ENCODE data around the gene KLRD1.
"Not testable (repeated sequence)": the region's sequence is repeated elsewhere in the genome, so short reads cannot be mapped to it uniquely, and the experiment has no call there.

DNA sequence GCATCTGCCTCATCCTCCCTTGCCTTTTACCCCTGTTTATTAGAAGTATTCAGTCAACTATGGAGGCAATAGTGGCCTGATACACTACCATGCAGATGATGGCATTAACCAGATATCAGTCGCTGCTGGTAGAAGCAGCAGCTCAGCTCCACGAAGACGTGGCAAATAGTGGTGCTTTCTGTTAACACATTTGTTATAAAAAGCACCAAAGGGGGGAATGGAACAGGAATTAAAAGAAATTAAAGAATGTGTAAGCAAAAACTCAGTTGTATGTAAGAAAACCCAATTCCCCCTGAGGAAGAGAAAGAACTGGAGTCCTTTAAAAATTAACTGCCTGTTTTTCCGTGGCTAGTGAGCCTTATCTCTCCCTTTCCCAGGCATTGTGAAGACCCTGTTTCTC is 60.0 kb downstream of the KLRD1 start:
- TF ChIP-seq, protein P1, sequence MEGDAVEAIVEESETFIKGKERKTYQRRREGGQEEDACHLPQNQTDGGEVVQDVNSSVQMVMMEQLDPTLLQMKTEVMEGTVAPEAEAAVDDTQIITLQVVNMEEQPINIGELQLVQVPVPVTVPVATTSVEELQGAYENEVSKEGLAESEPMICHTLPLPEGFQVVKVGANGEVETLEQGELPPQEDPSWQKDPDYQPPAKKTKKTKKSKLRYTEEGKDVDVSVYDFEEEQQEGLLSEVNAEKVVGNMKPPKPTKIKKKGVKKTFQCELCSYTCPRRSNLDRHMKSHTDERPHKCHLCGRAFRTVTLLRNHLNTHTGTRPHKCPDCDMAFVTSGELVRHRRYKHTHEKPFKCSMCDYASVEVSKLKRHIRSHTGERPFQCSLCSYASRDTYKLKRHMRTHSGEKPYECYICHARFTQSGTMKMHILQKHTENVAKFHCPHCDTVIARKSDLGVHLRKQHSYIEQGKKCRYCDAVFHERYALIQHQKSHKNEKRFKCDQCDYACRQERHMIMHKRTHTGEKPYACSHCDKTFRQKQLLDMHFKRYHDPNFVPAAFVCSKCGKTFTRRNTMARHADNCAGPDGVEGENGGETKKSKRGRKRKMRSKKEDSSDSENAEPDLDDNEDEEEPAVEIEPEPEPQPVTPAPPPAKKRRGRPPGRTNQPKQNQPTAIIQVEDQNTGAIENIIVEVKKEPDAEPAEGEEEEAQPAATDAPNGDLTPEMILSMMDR (conservative IDR thresholded peaks at IDR 0.05; ENCODE audit: low read depth in 2 of 2), result not testable (repeated sequence)
- TF ChIP-seq EZH2phosphoT487 (IDR thresholded peaks at IDR 0.05; ENCODE audit: unreplicated experiment); JUNB (IDR thresholded peaks at IDR 0.05; ENCODE audit: unreplicated experiment); POLR2AphosphoS5 (IDR thresholded peaks at IDR 0.05; ENCODE audit: low read depth); EZH2 (IDR thresholded peaks at IDR 0.05; ENCODE audit: low read depth, unreplicated experiment); CREB1 (CRISPR knock-in tag; IDR thresholded peaks at IDR 0.05; ENCODE audit: low read depth); ZNF331 (CRISPR knock-in tag; IDR thresholded peaks at IDR 0.05; ENCODE audit: low read depth); STAT1 (IDR thresholded peaks at IDR 0.05; ENCODE audit: unreplicated experiment); ZNF114 (CRISPR knock-in tag; IDR thresholded peaks at IDR 0.05); NANOG (IDR thresholded peaks at IDR 0.05; ENCODE audit: borderline replicate concordance): not testable (repeated sequence)
- TF ChIP-seq, protein P2, sequence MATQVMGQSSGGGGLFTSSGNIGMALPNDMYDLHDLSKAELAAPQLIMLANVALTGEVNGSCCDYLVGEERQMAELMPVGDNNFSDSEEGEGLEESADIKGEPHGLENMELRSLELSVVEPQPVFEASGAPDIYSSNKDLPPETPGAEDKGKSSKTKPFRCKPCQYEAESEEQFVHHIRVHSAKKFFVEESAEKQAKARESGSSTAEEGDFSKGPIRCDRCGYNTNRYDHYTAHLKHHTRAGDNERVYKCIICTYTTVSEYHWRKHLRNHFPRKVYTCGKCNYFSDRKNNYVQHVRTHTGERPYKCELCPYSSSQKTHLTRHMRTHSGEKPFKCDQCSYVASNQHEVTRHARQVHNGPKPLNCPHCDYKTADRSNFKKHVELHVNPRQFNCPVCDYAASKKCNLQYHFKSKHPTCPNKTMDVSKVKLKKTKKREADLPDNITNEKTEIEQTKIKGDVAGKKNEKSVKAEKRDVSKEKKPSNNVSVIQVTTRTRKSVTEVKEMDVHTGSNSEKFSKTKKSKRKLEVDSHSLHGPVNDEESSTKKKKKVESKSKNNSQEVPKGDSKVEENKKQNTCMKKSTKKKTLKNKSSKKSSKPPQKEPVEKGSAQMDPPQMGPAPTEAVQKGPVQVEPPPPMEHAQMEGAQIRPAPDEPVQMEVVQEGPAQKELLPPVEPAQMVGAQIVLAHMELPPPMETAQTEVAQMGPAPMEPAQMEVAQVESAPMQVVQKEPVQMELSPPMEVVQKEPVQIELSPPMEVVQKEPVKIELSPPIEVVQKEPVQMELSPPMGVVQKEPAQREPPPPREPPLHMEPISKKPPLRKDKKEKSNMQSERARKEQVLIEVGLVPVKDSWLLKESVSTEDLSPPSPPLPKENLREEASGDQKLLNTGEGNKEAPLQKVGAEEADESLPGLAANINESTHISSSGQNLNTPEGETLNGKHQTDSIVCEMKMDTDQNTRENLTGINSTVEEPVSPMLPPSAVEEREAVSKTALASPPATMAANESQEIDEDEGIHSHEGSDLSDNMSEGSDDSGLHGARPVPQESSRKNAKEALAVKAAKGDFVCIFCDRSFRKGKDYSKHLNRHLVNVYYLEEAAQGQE (IDR thresholded peaks at IDR 0.05; ENCODE audit: unreplicated experiment), result not testable (repeated sequence)
- TF ChIP-seq, protein P3, sequence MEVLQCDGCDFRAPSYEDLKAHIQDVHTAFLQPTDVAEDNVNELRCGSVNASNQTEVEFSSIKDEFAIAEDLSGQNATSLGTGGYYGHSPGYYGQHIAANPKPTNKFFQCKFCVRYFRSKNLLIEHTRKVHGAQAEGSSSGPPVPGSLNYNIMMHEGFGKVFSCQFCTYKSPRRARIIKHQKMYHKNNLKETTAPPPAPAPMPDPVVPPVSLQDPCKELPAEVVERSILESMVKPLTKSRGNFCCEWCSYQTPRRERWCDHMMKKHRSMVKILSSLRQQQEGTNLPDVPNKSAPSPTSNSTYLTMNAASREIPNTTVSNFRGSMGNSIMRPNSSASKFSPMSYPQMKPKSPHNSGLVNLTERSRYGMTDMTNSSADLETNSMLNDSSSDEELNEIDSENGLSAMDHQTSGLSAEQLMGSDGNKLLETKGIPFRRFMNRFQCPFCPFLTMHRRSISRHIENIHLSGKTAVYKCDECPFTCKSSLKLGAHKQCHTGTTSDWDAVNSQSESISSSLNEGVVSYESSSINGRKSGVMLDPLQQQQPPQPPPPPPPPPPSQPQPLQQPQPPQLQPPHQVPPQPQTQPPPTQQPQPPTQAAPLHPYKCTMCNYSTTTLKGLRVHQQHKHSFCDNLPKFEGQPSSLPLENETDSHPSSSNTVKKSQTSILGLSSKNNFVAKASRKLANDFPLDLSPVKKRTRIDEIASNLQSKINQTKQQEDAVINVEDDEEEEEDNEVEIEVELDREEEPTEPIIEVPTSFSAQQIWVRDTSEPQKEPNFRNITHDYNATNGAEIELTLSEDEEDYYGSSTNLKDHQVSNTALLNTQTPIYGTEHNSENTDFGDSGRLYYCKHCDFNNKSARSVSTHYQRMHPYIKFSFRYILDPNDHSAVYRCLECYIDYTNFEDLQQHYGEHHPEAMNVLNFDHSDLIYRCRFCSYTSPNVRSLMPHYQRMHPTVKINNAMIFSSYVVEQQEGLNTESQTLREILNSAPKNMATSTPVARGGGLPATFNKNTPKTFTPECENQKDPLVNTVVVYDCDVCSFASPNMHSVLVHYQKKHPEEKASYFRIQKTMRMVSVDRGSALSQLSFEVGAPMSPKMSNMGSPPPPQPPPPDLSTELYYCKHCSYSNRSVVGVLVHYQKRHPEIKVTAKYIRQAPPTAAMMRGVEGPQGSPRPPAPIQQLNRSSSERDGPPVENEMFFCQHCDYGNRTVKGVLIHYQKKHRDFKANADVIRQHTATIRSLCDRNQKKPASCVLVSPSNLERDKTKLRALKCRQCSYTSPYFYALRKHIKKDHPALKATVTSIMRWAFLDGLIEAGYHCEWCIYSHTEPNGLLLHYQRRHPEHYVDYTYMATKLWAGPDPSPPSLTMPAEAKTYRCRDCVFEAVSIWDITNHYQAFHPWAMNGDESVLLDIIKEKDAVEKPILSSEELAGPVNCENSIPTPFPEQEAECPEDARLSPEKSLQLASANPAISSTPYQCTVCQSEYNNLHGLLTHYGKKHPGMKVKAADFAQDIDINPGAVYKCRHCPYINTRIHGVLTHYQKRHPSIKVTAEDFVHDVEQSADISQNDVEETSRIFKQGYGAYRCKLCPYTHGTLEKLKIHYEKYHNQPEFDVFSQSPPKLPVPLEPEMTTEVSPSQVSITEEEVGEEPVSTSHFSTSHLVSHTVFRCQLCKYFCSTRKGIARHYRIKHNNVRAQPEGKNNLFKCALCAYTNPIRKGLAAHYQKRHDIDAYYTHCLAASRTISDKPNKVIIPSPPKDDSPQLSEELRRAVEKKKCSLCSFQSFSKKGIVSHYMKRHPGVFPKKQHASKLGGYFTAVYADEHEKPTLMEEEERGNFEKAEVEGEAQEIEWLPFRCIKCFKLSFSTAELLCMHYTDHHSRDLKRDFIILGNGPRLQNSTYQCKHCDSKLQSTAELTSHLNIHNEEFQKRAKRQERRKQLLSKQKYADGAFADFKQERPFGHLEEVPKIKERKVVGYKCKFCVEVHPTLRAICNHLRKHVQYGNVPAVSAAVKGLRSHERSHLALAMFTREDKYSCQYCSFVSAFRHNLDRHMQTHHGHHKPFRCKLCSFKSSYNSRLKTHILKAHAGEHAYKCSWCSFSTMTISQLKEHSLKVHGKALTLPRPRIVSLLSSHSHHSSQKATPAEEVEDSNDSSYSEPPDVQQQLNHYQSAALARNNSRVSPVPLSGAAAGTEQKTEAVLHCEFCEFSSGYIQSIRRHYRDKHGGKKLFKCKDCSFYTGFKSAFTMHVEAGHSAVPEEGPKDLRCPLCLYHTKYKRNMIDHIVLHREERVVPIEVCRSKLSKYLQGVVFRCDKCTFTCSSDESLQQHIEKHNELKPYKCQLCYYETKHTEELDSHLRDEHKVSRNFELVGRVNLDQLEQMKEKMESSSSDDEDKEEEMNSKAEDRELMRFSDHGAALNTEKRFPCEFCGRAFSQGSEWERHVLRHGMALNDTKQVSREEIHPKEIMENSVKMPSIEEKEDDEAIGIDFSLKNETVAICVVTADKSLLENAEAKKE (CRISPR knock-in tag; IDR thresholded peaks at IDR 0.05), result not testable (repeated sequence)
